K562 (cell line): Measurements from ENCODE around the gene HYAL3.

Source experiments
- ATF2 ChIP-seq: sonication (generic); formaldehyde crosslinking; IDR thresholded peaks from 2 replicates; pipeline ENCODE4 v1.8.1; 2022; ENCODE audit warnings: missing genetic modification reagents
- CTCF ChIP-seq, 3 experiments: IDR thresholded peaks in 2 of 3; conservative IDR thresholded peaks in 1 of 3; 2 replicates each; pipeline ENCODE4 v1.5.1; 2011 to 2012; ENCODE audit warnings: low read length in 3 of 3, mild to moderate bottlenecking in 3 of 3, control low read depth in 2 of 3, improper control_type of control experiment in 1 of 3, inconsistent platforms in 1 of 3, low read depth in 1 of 3, mixed read lengths in 1 of 3, moderate library complexity in 1 of 3; ENCODE audit not compliant: insufficient read depth in 2 of 3
- HDAC2 ChIP-seq: fragments of 450-650 bp; IDR thresholded peaks from 2 replicates; pipeline ENCODE4 v1.6.1; 2016; ENCODE audit warnings: mild to moderate bottlenecking
- KAT2B ChIP-seq: IDR thresholded peaks from one replicate; pipeline ENCODE4 v1.6.1; 2012; ENCODE audit warnings: low read depth, mild to moderate bottlenecking, control low read depth, inconsistent platforms, low read length, moderate library complexity
- MAFF ChIP-seq: IDR thresholded peaks from 2 replicates; pipeline ENCODE4 v1.6.1; 2012; ENCODE audit warnings: low read length, improper control_type of control experiment
- MAZ ChIP-seq, 2 experiments: fragments of 450-650 bp in 1 of 2; sonication (generic) in 1 of 2; formaldehyde crosslinking; IDR thresholded peaks in 1 of 2; conservative IDR thresholded peaks in 1 of 2; 2 replicates each; pipeline versions ENCODE4 v1.4.0 to v1.5.0; 2020; ENCODE audit warnings: mild to moderate bottlenecking in 1 of 2, missing genetic modification reagents in 1 of 2
- RAD51 ChIP-seq: fragments of 450-650 bp; IDR thresholded peaks from 2 replicates; pipeline ENCODE4 v1.7.1; 2016; ENCODE audit warnings: low read depth, mild to moderate bottlenecking, borderline replicate concordance
- REST ChIP-seq, 2 experiments: fragments of 450-650 bp; formaldehyde crosslinking in 1 of 2; IDR thresholded peaks; 2 replicates each; pipeline versions ENCODE4 v1.4.0 to v1.6.1; 2014 to 2020; ENCODE audit warnings: mild to moderate bottlenecking in 2 of 2, borderline replicate concordance in 1 of 2, low read depth in 1 of 2
- SNRNP70 ChIP-seq: fragments of 200-400 bp; formaldehyde crosslinking; optimal IDR thresholded peaks from 2 replicates; pipeline ENCODE3; 2017; ENCODE audit warnings: low read depth, low read length
- TAF1 ChIP-seq: IDR thresholded peaks from 2 replicates; pipeline ENCODE4 v1.6.1; 2011; ENCODE audit warnings: mild to moderate bottlenecking, low read length, moderate library complexity; ENCODE audit not compliant: insufficient read depth, control insufficient read depth, severe bottlenecking; ENCODE audit errors: extremely low read depth
- TRIM28 ChIP-seq: fragments of 450-650 bp; IDR thresholded peaks from 2 replicates; pipeline ENCODE4 v1.6.1; 2017
- ZBTB43 ChIP-seq: sonication (generic); formaldehyde crosslinking; IDR thresholded peaks from 2 replicates; pipeline ENCODE4 v1.8.0; 2023; ENCODE audit warnings: mild to moderate bottlenecking, missing genetic modification reagents
- ZNF146 ChIP-seq: IDR thresholded peaks from one replicate; pipeline ENCODE4 v1.6.1; 2018; ENCODE audit warnings: missing compliant biosample characterization; ENCODE audit not compliant: unreplicated experiment
- ZNF561 ChIP-seq: fragments of 450-650 bp; formaldehyde crosslinking; conservative IDR thresholded peaks from 2 replicates; pipeline ENCODE4 v1.4.0; 2020; ENCODE audit warnings: mild to moderate bottlenecking, moderate library complexity

GRCh38 chr3:50298836-50299637, at the start of gene HYAL3, which contains the start of gene NAA80:
- TF ChIP-seq TRIM28 (no peak), HDAC2 (peak; percentile 79), ATF2 (CRISPR knock-in tag) (no peak), RAD51 (no peak), TAF1 (peak; percentile 38), REST (IDR thresholded peaks at IDR 0.05; ENCODE audit: borderline replicate concordance) (no peak), REST (CRISPR knock-in tag; IDR thresholded peaks at IDR 0.05; ENCODE audit: low read depth) (no peak), ZBTB43 (CRISPR knock-in tag) (0 out of 2 replicates have a peak, but pooled peaks have one; percentile 57), KAT2B (no peak), ZNF561 (CRISPR knock-in tag) (no peak), ZNF146 (no peak), SNRNP70 (no peak), MAZ (CRISPR knock-in tag; conservative IDR thresholded peaks at IDR 0.05 in 1 of 2, IDR thresholded peaks at IDR 0.05 in 1 of 2) (peak in 1 of 2 experiments; percentile 46; a peak in 3 of 4 replicates), CTCF (IDR thresholded peaks at IDR 0.05 in 2 of 3, conservative IDR thresholded peaks at IDR 0.05 in 1 of 3; ENCODE audit: insufficient read depth in 2 of 3, low read depth in 1 of 3, low read length in 3 of 3) (peak; percentile 38 to 44 (median 41); a peak in 4 of 6 replicates), MAFF (no peak)
